H9 (cell line): ENCODE results near the gene CELA2B. TPM values are rescaled to one million over a fixed set of nuclear protein-coding genes. Genes with fewer than 3 reads are reported as not detected.

Source experiments
- DNase-seq: peaks from one replicate; pipeline ENCODE4 v3.0.0-alpha.2; 2017
- H2AFZ ChIP-seq: one replicate; pipeline ENCODE4 v1.6.1; 2013; ENCODE audit warnings: mild to moderate bottlenecking, low read length, control low read depth, moderate library complexity
- H2AK5ac ChIP-seq: 2 replicates; pipeline ENCODE4 v1.6.1; 2013; ENCODE audit warnings: low read length, control low read depth, mixed read lengths; ENCODE audit not compliant: insufficient read length
- H2BK120ac ChIP-seq: one replicate; pipeline ENCODE4 v1.6.1; 2013; ENCODE audit warnings: low read depth, mild to moderate bottlenecking, low read length, control low read depth, inconsistent platforms; ENCODE audit not compliant: poor library complexity, severe bottlenecking
- H2BK12ac ChIP-seq: 2 replicates; pipeline ENCODE4 v1.6.1; 2013; ENCODE audit warnings: low read length, control low read depth, mixed read lengths, low read depth; ENCODE audit not compliant: insufficient read length
- H2BK15ac ChIP-seq: 2 replicates; pipeline ENCODE4 v1.6.1; 2013; ENCODE audit warnings: low read depth, low read length, control low read depth
- H2BK20ac ChIP-seq: one replicate; pipeline ENCODE4 v1.6.1; 2013; ENCODE audit warnings: low read depth, mild to moderate bottlenecking, low read length, control low read depth, inconsistent platforms; ENCODE audit not compliant: poor library complexity, severe bottlenecking
- H2BK5ac ChIP-seq: 2 replicates; pipeline ENCODE4 v1.6.1; 2013; ENCODE audit warnings: low read length, control low read depth, mixed read lengths; ENCODE audit not compliant: insufficient read length
- H3K14ac ChIP-seq: 2 replicates; pipeline ENCODE4 v1.6.1; 2013; ENCODE audit warnings: low read length, control low read depth; ENCODE audit not compliant: insufficient read depth
- H3K18ac ChIP-seq: 2 replicates; pipeline ENCODE4 v1.6.1; 2013; ENCODE audit warnings: low read depth, mild to moderate bottlenecking, mixed read lengths, low read length, control low read depth; ENCODE audit not compliant: insufficient read length
- H3K23ac ChIP-seq: 2 replicates; pipeline ENCODE4 v1.6.1; 2013; ENCODE audit warnings: low read length, control low read depth, mixed read lengths, low read depth; ENCODE audit not compliant: insufficient read length
- H3K23me2 ChIP-seq: 2 replicates; pipeline ENCODE4 v1.6.1; 2013; ENCODE audit warnings: low read depth, mild to moderate bottlenecking, mixed read lengths, low read length, control low read depth; ENCODE audit not compliant: insufficient read length, poor library complexity, severe bottlenecking
- H3K27ac ChIP-seq: 2 replicates; pipeline ENCODE4 v1.5.1; 2013; ENCODE audit warnings: low read length, control low read depth, mixed read lengths, low read depth; ENCODE audit not compliant: insufficient read length
- H3K27me3 ChIP-seq: 2 replicates; pipeline ENCODE4 v1.6.1; 2013; ENCODE audit warnings: low read length, control low read depth, inconsistent platforms; ENCODE audit not compliant: insufficient read depth
- H3K4ac ChIP-seq: 2 replicates; pipeline ENCODE4 v1.6.1; 2013; ENCODE audit warnings: low read depth, mild to moderate bottlenecking, control low read depth, inconsistent platforms, low read length, moderate library complexity
- H3K4me1 ChIP-seq: 2 replicates; pipeline ENCODE4 v1.6.1; 2013; ENCODE audit warnings: low read length, control low read depth, inconsistent platforms; ENCODE audit not compliant: insufficient read depth
- H3K4me2 ChIP-seq: 2 replicates; pipeline ENCODE4 v1.6.1; 2013; ENCODE audit warnings: low read length, control low read depth, mixed read lengths; ENCODE audit not compliant: insufficient read length, insufficient read depth
- H3K56ac ChIP-seq: 2 replicates; pipeline ENCODE4 v1.6.1; 2013; ENCODE audit warnings: low read depth, mild to moderate bottlenecking, mixed read lengths, low read length, control low read depth; ENCODE audit not compliant: insufficient read length
- H3K79me1 ChIP-seq: 2 replicates; pipeline ENCODE4 v1.6.1; 2013; ENCODE audit warnings: low read depth, mild to moderate bottlenecking, moderate library complexity, low read length, control low read depth, inconsistent platforms; ENCODE audit not compliant: insufficient read depth, poor library complexity, severe bottlenecking
- H3K79me2 ChIP-seq: 2 replicates; pipeline ENCODE4 v1.6.1; 2013; ENCODE audit warnings: low read length, control low read depth, inconsistent platforms; ENCODE audit not compliant: insufficient read depth
- H3K9ac ChIP-seq: 2 replicates; pipeline ENCODE4 v1.6.1; 2013; ENCODE audit warnings: low read length, control low read depth, mixed read lengths; ENCODE audit not compliant: insufficient read length; ENCODE audit errors: extremely low read depth
- H3K9me3 ChIP-seq: one replicate; pipeline ENCODE4 v1.6.1; 2013; ENCODE audit warnings: low read depth, low read length, inconsistent platforms; ENCODE audit not compliant: control insufficient read depth
- H3T11ph ChIP-seq: one replicate; pipeline ENCODE4 v1.6.1; 2013; ENCODE audit warnings: mild to moderate bottlenecking, low read length, control low read depth, inconsistent platforms
- H4K20me1 ChIP-seq: one replicate; pipeline ENCODE4 v1.6.1; 2013; ENCODE audit not compliant: control insufficient read depth, insufficient read length, insufficient read depth
- H4K5ac ChIP-seq: 2 replicates; pipeline ENCODE4 v1.6.1; 2013; ENCODE audit warnings: low read depth, mild to moderate bottlenecking, mixed read lengths, low read length, control low read depth; ENCODE audit not compliant: insufficient read length
- H4K8ac ChIP-seq: replicated peaks from 2 replicates; pipeline ENCODE4 v1.6.1; 2013; ENCODE audit warnings: low read length, control low read depth, mixed read lengths, low read depth; ENCODE audit not compliant: insufficient read length
- H4K91ac ChIP-seq: 2 replicates; pipeline ENCODE4 v1.6.1; 2013; ENCODE audit warnings: low read depth, mild to moderate bottlenecking, moderate library complexity, mixed read lengths, low read length, control low read depth; ENCODE audit not compliant: insufficient read length
- H3K27ac Mint-ChIP-seq, 3 experiments: 2 replicates in 2 of 3; 3 replicates in 1 of 3; pipeline ENCODE4 v1.8.0; 2020 to 2021; ENCODE audit warnings: mixed read lengths in 3 of 3, mild to moderate bottlenecking in 1 of 3, moderate library complexity in 1 of 3
- H3K27me3 Mint-ChIP-seq: 2 replicates; pipeline ENCODE4 v1.8.0; 2021; ENCODE audit warnings: low read depth, mild to moderate bottlenecking, moderate library complexity, mixed read lengths
- H3K36me3 Mint-ChIP-seq, 3 experiments: 2 replicates in 2 of 3; 3 replicates in 1 of 3; pipeline ENCODE4 v1.8.0; 2020 to 2021; ENCODE audit warnings: low read depth in 3 of 3, mixed read lengths in 3 of 3; ENCODE audit not compliant: insufficient read depth in 1 of 3
- H3K4me1 Mint-ChIP-seq, 2 experiments: 2 replicates each; pipeline ENCODE4 v1.8.0; 2020; ENCODE audit warnings: mixed read lengths in 2 of 2
- H3K4me3 Mint-ChIP-seq, 2 experiments: 2 replicates in 1 of 2; 3 replicates in 1 of 2; pipeline ENCODE4 v1.8.0; 2020 to 2021; ENCODE audit warnings: mild to moderate bottlenecking in 2 of 2, mixed read lengths in 2 of 2, moderate library complexity in 1 of 2
- H3K9me3 Mint-ChIP-seq, 2 experiments: 2 replicates in 1 of 2; 3 replicates in 1 of 2; pipeline ENCODE4 v1.8.0; 2020; ENCODE audit warnings: mild to moderate bottlenecking in 2 of 2, mixed read lengths in 2 of 2, moderate library complexity in 1 of 2
- WGBS: extraction: QIAGEN DNeasy Blood & Tissue Kit; methylation state at CpG from one replicate; pipeline ENCODE4 v1.1.7; 2013; ENCODE audit warnings: missing lambda C conversion rate, low lambda C conversion rate, mixed read lengths; ENCODE audit not compliant: insufficient read length; ENCODE audit errors: extremely low coverage; 5-methylcytosine and 5-hydroxymethylcytosine counted together
- total RNA-seq: library from RNA; stranded (reverse); gene quantifications from 2 replicates; pipeline ENCODE4 v1.2.1, GENCODE V29; 2021
- TF ChIP-seq, protein P1 (sequence below): fragments of 200-600 bp; sonication (generic); conservative IDR thresholded peaks from 3 replicates; pipeline ENCODE4 v1.8.0; 2021; ENCODE audit warnings: antibody characterized with exemption, mild to moderate bottlenecking

The CELA2B gene
- total RNA-seq, 1 experiment from 2014 or later: not detected

- Histone ChIP-seq H3K27me3 (no peaks in the 10 kb centered on the region), H3K4me2 (no peak overlapping the region), H3K79me2 (no peaks in the 10 kb centered on the region), H3T11ph (no peak overlapping the region), H3K23me2 (no peaks in the 10 kb centered on the region), H4K91ac (no peak overlapping the region), H3K9ac (no peak overlapping the region), H4K20me1 (no peaks in the 10 kb centered on the region), H3K14ac (no peak overlapping the region), H3K4me1 (no peaks in the 10 kb centered on the region), H3K56ac (no peak overlapping the region), H3K23ac (no peak overlapping the region), H2AK5ac (no peak overlapping the region), H3K9me3 (no peaks in the 10 kb centered on the region), H2BK15ac (no peak overlapping the region), H3K4ac (no peak overlapping the region), H2BK20ac (no peak overlapping the region), H3K79me1 (no peaks in the 10 kb centered on the region), H2AFZ (no peak overlapping the region), H4K5ac (no peak overlapping the region), H3K27ac (no peak overlapping the region), H2BK5ac (no peak overlapping the region), H3K18ac (no peak overlapping the region), H2BK120ac (no peak overlapping the region), H2BK12ac (no peak overlapping the region), H4K8ac (no peak overlapping the region)
- H3K36me3 Mint-ChIP-seq: no peaks in the 10 kb centered on the region
- no peak for DNase-seq
- H3K27ac Mint-ChIP-seq: no peak overlapping the region; a peak in 1 of 7 replicates
- no CpG with 5 or more reads among the region's 14 CpGs for WGBS
- TF ChIP-seq, protein P1, sequence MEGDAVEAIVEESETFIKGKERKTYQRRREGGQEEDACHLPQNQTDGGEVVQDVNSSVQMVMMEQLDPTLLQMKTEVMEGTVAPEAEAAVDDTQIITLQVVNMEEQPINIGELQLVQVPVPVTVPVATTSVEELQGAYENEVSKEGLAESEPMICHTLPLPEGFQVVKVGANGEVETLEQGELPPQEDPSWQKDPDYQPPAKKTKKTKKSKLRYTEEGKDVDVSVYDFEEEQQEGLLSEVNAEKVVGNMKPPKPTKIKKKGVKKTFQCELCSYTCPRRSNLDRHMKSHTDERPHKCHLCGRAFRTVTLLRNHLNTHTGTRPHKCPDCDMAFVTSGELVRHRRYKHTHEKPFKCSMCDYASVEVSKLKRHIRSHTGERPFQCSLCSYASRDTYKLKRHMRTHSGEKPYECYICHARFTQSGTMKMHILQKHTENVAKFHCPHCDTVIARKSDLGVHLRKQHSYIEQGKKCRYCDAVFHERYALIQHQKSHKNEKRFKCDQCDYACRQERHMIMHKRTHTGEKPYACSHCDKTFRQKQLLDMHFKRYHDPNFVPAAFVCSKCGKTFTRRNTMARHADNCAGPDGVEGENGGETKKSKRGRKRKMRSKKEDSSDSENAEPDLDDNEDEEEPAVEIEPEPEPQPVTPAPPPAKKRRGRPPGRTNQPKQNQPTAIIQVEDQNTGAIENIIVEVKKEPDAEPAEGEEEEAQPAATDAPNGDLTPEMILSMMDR: no peak
- no peaks in the 10 kb centered on the region for H3K4me1 Mint-ChIP-seq
- H3K9me3 Mint-ChIP-seq: no peaks in the 10 kb centered on the region; a peak in 2 of 5 replicates
- no peak overlapping the region for H3K4me3 Mint-ChIP-seq
- H3K27me3 Mint-ChIP-seq: peaks cover 4% of the 10 kb centered on the region
Observed at GRCh38 chr1:15439325-15439724, 36.6 kb upstream of the CELA2B start.
